ENCODE results near the gene YKT6.
A peak's percentile ranks its signal among the peaks of the same experiment; 100 is the strongest.
"Not testable (repeated sequence)": the region's sequence is repeated elsewhere in the genome, so short reads cannot be mapped to it uniquely, and the experiment has no call there.

The YKT6 gene

DNA sequence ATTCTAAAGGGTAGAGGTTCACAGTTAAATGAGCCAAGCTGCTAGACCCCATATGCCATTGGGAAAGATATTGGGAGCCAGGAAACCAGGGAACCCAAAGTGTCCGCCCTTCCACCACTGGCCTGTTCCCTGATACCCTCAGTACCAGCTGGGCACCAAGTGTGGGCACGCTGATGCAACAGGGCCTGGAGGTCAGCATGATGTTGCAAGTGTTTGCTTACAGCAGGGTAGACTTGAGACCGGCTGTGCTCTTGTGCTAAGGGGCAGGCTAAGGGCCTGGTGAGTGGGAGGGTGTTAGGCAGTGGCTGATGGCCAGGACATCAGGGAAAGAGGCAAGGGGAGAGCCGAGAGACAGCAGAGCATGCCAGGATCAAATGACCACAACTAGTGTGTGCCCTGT, 38.6 kb upstream of the YKT6 start:
- TF ChIP-seq CTCF (IDR thresholded peaks at IDR 0.05; ENCODE audit: insufficient read depth, low read depth, low read length, missing control alignments): no peak
- H3K4me3 ChIP-seq (ENCODE audit: low read length): no peak overlapping the region
- DNase-seq (ENCODE audit: low read depth): no peak

DNA sequence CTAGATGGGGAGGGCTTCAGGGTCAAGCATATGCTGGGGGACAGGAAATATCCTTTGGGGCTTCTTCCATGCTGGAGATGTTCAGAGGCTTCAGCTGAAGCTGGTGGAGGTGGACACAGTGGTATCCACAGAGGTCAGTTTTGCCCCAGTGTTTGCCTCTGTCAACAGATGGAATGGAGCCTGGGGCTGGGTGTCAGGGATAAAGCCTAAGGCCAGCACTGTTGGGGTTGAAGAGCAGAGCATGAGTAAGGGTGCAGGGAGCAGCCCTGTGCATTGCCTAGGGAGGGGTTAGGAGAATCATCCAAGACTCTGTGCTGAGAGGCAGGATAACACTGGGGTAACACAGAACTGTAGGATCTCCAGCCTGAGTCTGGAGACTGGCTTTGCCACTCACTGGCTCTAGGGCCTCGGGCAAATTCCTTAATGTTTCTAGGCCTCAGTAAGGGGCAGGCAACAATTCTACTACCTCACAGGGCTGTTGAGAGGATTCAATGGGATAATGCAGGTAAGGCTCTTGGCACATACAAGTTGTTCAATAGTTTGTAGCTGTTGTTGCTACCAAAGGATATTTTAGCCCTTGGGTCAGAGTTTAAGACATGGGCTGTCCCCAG, 37.9 kb upstream of the YKT6 start:
- no peak for TF ChIP-seq CTCF (IDR thresholded peaks at IDR 0.05; ENCODE audit: insufficient read depth, low read depth, low read length, missing control alignments)
- peak; percentile 18 for DNase-seq (ENCODE audit: low read depth)
- no peak overlapping the region for H3K4me3 ChIP-seq (ENCODE audit: low read length)

DNA sequence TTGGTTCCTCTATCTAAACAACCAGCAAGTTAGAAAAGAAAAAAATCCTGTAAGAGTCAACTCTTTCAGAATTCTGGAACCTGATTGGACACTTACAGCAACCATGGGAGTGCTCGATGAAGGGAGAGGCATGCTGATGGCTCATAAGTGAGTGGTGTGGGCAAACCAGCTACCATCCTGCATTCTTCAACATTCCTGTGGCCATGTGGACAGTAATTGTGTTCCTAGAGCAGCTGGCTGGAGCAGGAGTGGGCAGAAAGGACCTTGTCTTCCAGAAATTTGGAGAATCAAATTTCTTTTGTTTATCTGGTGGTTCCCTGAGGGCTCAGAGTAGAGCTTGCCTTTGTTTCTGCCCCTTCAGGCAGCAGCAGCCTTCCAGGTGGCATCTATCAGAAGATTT, 37.2 kb upstream of the YKT6 start:
- peak; percentile 83 for DNase-seq (ENCODE audit: low read depth)
- TF ChIP-seq CTCF (IDR thresholded peaks at IDR 0.05; ENCODE audit: insufficient read depth, low read depth, low read length, missing control alignments): no peak

GRCh38 chr7:44167920-44168319, 32.9 kb upstream of the YKT6 start:
- no peak for DNase-seq (ENCODE audit: low read depth)
- H3K4me3 ChIP-seq (ENCODE audit: low read length): no peak overlapping the region
- TF ChIP-seq CTCF (IDR thresholded peaks at IDR 0.05; ENCODE audit: insufficient read depth, low read depth, low read length, missing control alignments): no peak

More for the DNA sequence above, 37.2 kb upstream of the YKT6 start:
- H3K4me3 ChIP-seq (ENCODE audit: low read length): no peak overlapping the region

DNA sequence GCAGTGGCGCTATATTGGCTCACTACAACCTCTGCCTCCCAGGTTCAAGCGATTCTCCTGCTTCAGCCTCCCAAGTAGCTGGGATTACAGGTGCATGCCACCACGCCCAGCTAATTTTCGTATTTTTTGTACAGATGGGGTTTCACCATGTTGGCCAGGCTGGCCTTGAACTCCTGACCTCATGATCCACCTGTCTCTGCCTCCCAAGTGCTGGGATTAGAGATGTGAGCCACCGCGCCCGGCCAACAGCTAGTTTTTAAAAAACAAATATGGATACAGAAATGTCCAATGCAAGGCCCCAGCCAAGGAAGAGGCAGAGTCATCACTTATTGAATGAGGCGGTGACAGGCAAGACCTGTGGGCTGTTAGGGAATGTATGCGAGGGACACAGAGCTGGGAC, 28.9 kb upstream of the YKT6 start:
- not testable (repeated sequence) for H3K4me3 ChIP-seq (ENCODE audit: low read length); DNase-seq (ENCODE audit: low read depth)

DNA sequence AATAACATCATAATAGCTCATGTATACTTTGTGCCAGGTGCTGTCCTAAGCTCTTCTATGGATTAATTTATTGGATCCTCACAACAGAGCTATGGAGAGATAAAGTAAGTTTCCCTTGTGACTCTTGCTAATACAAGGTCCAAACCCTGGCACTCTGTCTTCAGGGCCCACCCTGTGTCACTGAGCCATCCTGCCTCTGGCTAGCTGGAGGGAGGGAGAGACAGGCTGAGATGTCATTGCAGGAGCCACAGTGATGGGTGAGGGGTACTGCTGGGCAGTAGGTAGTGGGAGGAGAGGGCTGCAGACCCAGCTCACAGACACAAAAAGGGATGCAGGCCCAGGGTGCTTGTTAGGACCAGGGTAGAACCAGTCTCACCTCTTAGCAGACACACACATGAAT, 28.4 kb upstream of the YKT6 start:
- TF ChIP-seq CTCF (IDR thresholded peaks at IDR 0.05; ENCODE audit: insufficient read depth, low read depth, low read length, missing control alignments): no peak
- DNase-seq (ENCODE audit: low read depth): no peak
- H3K4me3 ChIP-seq (ENCODE audit: low read length): no peak overlapping the region

GRCh38 chr7:44172803-44173424, 27.9 kb upstream of the YKT6 start:
- peak; percentile 67 for DNase-seq (ENCODE audit: low read depth)
- H3K4me3 ChIP-seq (ENCODE audit: low read length): no peak overlapping the region
- TF ChIP-seq CTCF (IDR thresholded peaks at IDR 0.05; ENCODE audit: insufficient read depth, low read depth, low read length, missing control alignments): no peak
